H9 (cell line): ENCODE measurements around the gene PCDHGC5. TPM values are rescaled to one million over a fixed set of nuclear protein-coding genes. Genes with fewer than 3 reads are reported as not detected.

Source experiments
- DNase-seq: peaks from one replicate; pipeline ENCODE4 v3.0.0-alpha.2; 2017
- H2AFZ ChIP-seq: one replicate; pipeline ENCODE4 v1.6.1; 2013; ENCODE audit warnings: mild to moderate bottlenecking, low read length, control low read depth, moderate library complexity
- H2AK5ac ChIP-seq: 2 replicates; pipeline ENCODE4 v1.6.1; 2013; ENCODE audit warnings: low read length, control low read depth, mixed read lengths; ENCODE audit not compliant: insufficient read length
- H2BK120ac ChIP-seq: one replicate; pipeline ENCODE4 v1.6.1; 2013; ENCODE audit warnings: low read depth, mild to moderate bottlenecking, low read length, control low read depth, inconsistent platforms; ENCODE audit not compliant: poor library complexity, severe bottlenecking
- H2BK12ac ChIP-seq: 2 replicates; pipeline ENCODE4 v1.6.1; 2013; ENCODE audit warnings: low read length, control low read depth, mixed read lengths, low read depth; ENCODE audit not compliant: insufficient read length
- H2BK15ac ChIP-seq: 2 replicates; pipeline ENCODE4 v1.6.1; 2013; ENCODE audit warnings: low read depth, low read length, control low read depth
- H2BK20ac ChIP-seq: one replicate; pipeline ENCODE4 v1.6.1; 2013; ENCODE audit warnings: low read depth, mild to moderate bottlenecking, low read length, control low read depth, inconsistent platforms; ENCODE audit not compliant: poor library complexity, severe bottlenecking
- H2BK5ac ChIP-seq: 2 replicates; pipeline ENCODE4 v1.6.1; 2013; ENCODE audit warnings: low read length, control low read depth, mixed read lengths; ENCODE audit not compliant: insufficient read length
- H3K14ac ChIP-seq: 2 replicates; pipeline ENCODE4 v1.6.1; 2013; ENCODE audit warnings: low read length, control low read depth; ENCODE audit not compliant: insufficient read depth
- H3K18ac ChIP-seq: 2 replicates; pipeline ENCODE4 v1.6.1; 2013; ENCODE audit warnings: low read depth, mild to moderate bottlenecking, mixed read lengths, low read length, control low read depth; ENCODE audit not compliant: insufficient read length
- H3K23ac ChIP-seq: 2 replicates; pipeline ENCODE4 v1.6.1; 2013; ENCODE audit warnings: low read length, control low read depth, mixed read lengths, low read depth; ENCODE audit not compliant: insufficient read length
- H3K23me2 ChIP-seq: 2 replicates; pipeline ENCODE4 v1.6.1; 2013; ENCODE audit warnings: low read depth, mild to moderate bottlenecking, mixed read lengths, low read length, control low read depth; ENCODE audit not compliant: insufficient read length, poor library complexity, severe bottlenecking
- H3K27ac ChIP-seq: 2 replicates; pipeline ENCODE4 v1.5.1; 2013; ENCODE audit warnings: low read length, control low read depth, mixed read lengths, low read depth; ENCODE audit not compliant: insufficient read length
- H3K27me3 ChIP-seq: 2 replicates; pipeline ENCODE4 v1.6.1; 2013; ENCODE audit warnings: low read length, control low read depth, inconsistent platforms; ENCODE audit not compliant: insufficient read depth
- H3K4ac ChIP-seq: 2 replicates; pipeline ENCODE4 v1.6.1; 2013; ENCODE audit warnings: low read depth, mild to moderate bottlenecking, control low read depth, inconsistent platforms, low read length, moderate library complexity
- H3K4me1 ChIP-seq: 2 replicates; pipeline ENCODE4 v1.6.1; 2013; ENCODE audit warnings: low read length, control low read depth, inconsistent platforms; ENCODE audit not compliant: insufficient read depth
- H3K4me2 ChIP-seq: 2 replicates; pipeline ENCODE4 v1.6.1; 2013; ENCODE audit warnings: low read length, control low read depth, mixed read lengths; ENCODE audit not compliant: insufficient read length, insufficient read depth
- H3K56ac ChIP-seq: 2 replicates; pipeline ENCODE4 v1.6.1; 2013; ENCODE audit warnings: low read depth, mild to moderate bottlenecking, mixed read lengths, low read length, control low read depth; ENCODE audit not compliant: insufficient read length
- H3K79me1 ChIP-seq: 2 replicates; pipeline ENCODE4 v1.6.1; 2013; ENCODE audit warnings: low read depth, mild to moderate bottlenecking, moderate library complexity, low read length, control low read depth, inconsistent platforms; ENCODE audit not compliant: insufficient read depth, poor library complexity, severe bottlenecking
- H3K79me2 ChIP-seq: 2 replicates; pipeline ENCODE4 v1.6.1; 2013; ENCODE audit warnings: low read length, control low read depth, inconsistent platforms; ENCODE audit not compliant: insufficient read depth
- H3K9ac ChIP-seq: 2 replicates; pipeline ENCODE4 v1.6.1; 2013; ENCODE audit warnings: low read length, control low read depth, mixed read lengths; ENCODE audit not compliant: insufficient read length; ENCODE audit errors: extremely low read depth
- H3K9me3 ChIP-seq: one replicate; pipeline ENCODE4 v1.6.1; 2013; ENCODE audit warnings: low read depth, low read length, inconsistent platforms; ENCODE audit not compliant: control insufficient read depth
- H3T11ph ChIP-seq: one replicate; pipeline ENCODE4 v1.6.1; 2013; ENCODE audit warnings: mild to moderate bottlenecking, low read length, control low read depth, inconsistent platforms
- H4K20me1 ChIP-seq: one replicate; pipeline ENCODE4 v1.6.1; 2013; ENCODE audit not compliant: control insufficient read depth, insufficient read length, insufficient read depth
- H4K5ac ChIP-seq: 2 replicates; pipeline ENCODE4 v1.6.1; 2013; ENCODE audit warnings: low read depth, mild to moderate bottlenecking, mixed read lengths, low read length, control low read depth; ENCODE audit not compliant: insufficient read length
- H4K8ac ChIP-seq: replicated peaks from 2 replicates; pipeline ENCODE4 v1.6.1; 2013; ENCODE audit warnings: low read length, control low read depth, mixed read lengths, low read depth; ENCODE audit not compliant: insufficient read length
- H4K91ac ChIP-seq: 2 replicates; pipeline ENCODE4 v1.6.1; 2013; ENCODE audit warnings: low read depth, mild to moderate bottlenecking, moderate library complexity, mixed read lengths, low read length, control low read depth; ENCODE audit not compliant: insufficient read length
- H3K27ac Mint-ChIP-seq, 3 experiments: 2 replicates in 2 of 3; 3 replicates in 1 of 3; pipeline ENCODE4 v1.8.0; 2020 to 2021; ENCODE audit warnings: mixed read lengths in 3 of 3, mild to moderate bottlenecking in 1 of 3, moderate library complexity in 1 of 3
- H3K27me3 Mint-ChIP-seq: 2 replicates; pipeline ENCODE4 v1.8.0; 2021; ENCODE audit warnings: low read depth, mild to moderate bottlenecking, moderate library complexity, mixed read lengths
- H3K36me3 Mint-ChIP-seq, 3 experiments: 2 replicates in 2 of 3; 3 replicates in 1 of 3; pipeline ENCODE4 v1.8.0; 2020 to 2021; ENCODE audit warnings: low read depth in 3 of 3, mixed read lengths in 3 of 3; ENCODE audit not compliant: insufficient read depth in 1 of 3
- H3K4me1 Mint-ChIP-seq, 2 experiments: 2 replicates each; pipeline ENCODE4 v1.8.0; 2020; ENCODE audit warnings: mixed read lengths in 2 of 2
- H3K4me3 Mint-ChIP-seq, 2 experiments: 2 replicates in 1 of 2; 3 replicates in 1 of 2; pipeline ENCODE4 v1.8.0; 2020 to 2021; ENCODE audit warnings: mild to moderate bottlenecking in 2 of 2, mixed read lengths in 2 of 2, moderate library complexity in 1 of 2
- H3K9me3 Mint-ChIP-seq, 2 experiments: 2 replicates in 1 of 2; 3 replicates in 1 of 2; pipeline ENCODE4 v1.8.0; 2020; ENCODE audit warnings: mild to moderate bottlenecking in 2 of 2, mixed read lengths in 2 of 2, moderate library complexity in 1 of 2
- CTCF ChIP-seq: fragments of 200-600 bp; sonication (generic); conservative IDR thresholded peaks from 3 replicates; pipeline ENCODE4 v1.8.0; 2021; ENCODE audit warnings: antibody characterized with exemption, mild to moderate bottlenecking
- WGBS: extraction: QIAGEN DNeasy Blood & Tissue Kit; methylation state at CpG from one replicate; pipeline ENCODE4 v1.1.7; 2013; ENCODE audit warnings: missing lambda C conversion rate, low lambda C conversion rate, mixed read lengths; ENCODE audit not compliant: insufficient read length; ENCODE audit errors: extremely low coverage; 5-methylcytosine and 5-hydroxymethylcytosine counted together
- total RNA-seq: library from RNA; stranded (reverse); gene quantifications from 2 replicates; pipeline ENCODE4 v1.2.1, GENCODE V29; 2021

PCDHGC5 gene
- total RNA-seq, 1 experiment from 2014 or later: 0.66 TPM

- no peaks in the 10 kb centered on the region for H3K9me3 Mint-ChIP-seq
- peaks cover 16 to 18% (median 18%) of the 10 kb centered on the region in 3 experiments; a peak in 6 of 7 replicates for H3K36me3 Mint-ChIP-seq
- Histone ChIP-seq H3K23ac (no peak overlapping the region), H2AK5ac (no peak overlapping the region), H2BK20ac (no peak overlapping the region), H3K56ac (no peak overlapping the region), H3T11ph (no peak overlapping the region), H2BK12ac (no peak overlapping the region), H3K23me2 (peaks cover 14% of the 10 kb centered on the region), H3K79me2 (no peaks in the 10 kb centered on the region), H3K27ac (no peak overlapping the region), H3K79me1 (no peaks in the 10 kb centered on the region), H2AFZ (no peak overlapping the region), H3K4me1 (peaks cover 14% of the 10 kb centered on the region), H4K8ac (no peak overlapping the region), H3K4me2 (no peak overlapping the region), H3K14ac (no peak overlapping the region), H4K5ac (no peak overlapping the region), H3K9me3 (no peaks in the 10 kb centered on the region), H3K9ac (no peak overlapping the region), H4K20me1 (no peaks in the 10 kb centered on the region), H3K27me3 (peaks cover 4% of the 10 kb centered on the region; the same call in 1 of the 2 replicates), H4K91ac (no peak overlapping the region), H3K4ac (no peak overlapping the region), H2BK120ac (no peak overlapping the region), H2BK15ac (no peak overlapping the region), H3K18ac (no peak overlapping the region), H2BK5ac (no peak overlapping the region)
- peaks cover 33 to 34% of the 10 kb centered on the region in 2 experiments for H3K4me1 Mint-ChIP-seq
- no peak for TF ChIP-seq CTCF
- peaks cover 2% of the 10 kb centered on the region; the same call in 1 of the 2 replicates for H3K27me3 Mint-ChIP-seq
- H3K27ac Mint-ChIP-seq: peak overlapping the region in 2 of 3 experiments; percentile 82; a peak in 2 of 7 replicates
- WGBS: no CpG with 5 or more reads among the region's 10 CpGs
- no peak for DNase-seq
- H3K4me3 Mint-ChIP-seq: no peak overlapping the region
These were observed 4.9 kb downstream of the PCDHGC5 start for GRCh38 chr5:141493500-141494422.
